CD4-positive, alpha-beta T cell treated with Interleukin-10 for 1 hour (primary cell): Measurements from ENCODE around the gene ABI3BP.
"Not testable (repeated sequence)": the region's sequence is repeated elsewhere in the genome, so short reads cannot be mapped to it uniquely, and the experiment has no call there.

Experiments
- DNase-seq: peaks from one replicate; pipeline ENCODE4 v3.0.0-alpha.2; 2020

ABI3BP gene, protein sequence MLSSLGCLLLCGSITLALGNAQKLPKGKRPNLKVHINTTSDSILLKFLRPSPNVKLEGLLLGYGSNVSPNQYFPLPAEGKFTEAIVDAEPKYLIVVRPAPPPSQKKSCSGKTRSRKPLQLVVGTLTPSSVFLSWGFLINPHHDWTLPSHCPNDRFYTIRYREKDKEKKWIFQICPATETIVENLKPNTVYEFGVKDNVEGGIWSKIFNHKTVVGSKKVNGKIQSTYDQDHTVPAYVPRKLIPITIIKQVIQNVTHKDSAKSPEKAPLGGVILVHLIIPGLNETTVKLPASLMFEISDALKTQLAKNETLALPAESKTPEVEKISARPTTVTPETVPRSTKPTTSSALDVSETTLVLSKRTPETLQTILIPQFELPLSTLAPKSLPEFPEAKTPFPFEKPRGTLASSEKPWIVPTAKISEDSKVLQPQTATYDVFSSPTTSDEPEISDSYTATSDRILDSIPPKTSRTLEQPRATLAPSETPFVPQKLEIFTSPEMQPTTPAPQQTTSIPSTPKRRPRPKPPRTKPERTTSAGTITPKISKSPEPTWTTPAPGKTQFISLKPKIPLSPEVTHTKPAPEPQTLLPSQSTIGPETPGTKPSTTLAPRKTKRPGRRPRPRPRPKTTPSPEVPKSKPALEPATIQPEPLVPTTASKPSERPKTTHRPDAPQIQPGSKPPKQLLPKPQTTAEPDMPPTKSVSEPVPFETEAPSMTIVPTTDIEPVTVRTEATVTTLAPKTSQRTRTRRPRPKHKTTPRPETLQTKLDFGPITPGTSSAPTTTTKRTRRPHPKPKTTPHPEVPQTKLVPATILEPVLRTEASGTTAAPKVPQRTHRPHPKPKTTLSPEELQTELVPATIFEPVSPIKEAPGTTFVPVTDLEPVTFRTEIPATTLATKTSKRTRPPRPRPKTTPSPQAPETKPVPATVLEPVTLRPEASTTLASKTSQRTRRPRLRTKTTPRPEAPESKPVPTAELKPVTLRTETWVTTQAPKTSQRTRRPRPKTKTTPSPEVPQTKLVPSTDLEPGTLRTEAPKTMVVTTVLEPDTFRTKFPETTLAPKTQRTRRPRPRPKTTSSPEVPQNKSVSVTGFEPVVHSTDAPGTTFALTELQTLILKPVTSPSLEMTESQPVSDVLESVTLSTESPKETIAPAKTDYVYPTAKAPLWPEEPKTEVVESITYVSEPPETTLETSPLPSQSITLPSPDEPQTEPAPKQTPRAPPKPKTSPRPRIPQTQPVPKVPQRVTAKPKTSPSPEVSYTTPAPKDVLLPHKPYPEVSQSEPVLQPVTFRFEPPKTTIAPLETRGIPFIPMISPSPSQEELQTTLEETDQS (N-terminal part only)

DNA sequence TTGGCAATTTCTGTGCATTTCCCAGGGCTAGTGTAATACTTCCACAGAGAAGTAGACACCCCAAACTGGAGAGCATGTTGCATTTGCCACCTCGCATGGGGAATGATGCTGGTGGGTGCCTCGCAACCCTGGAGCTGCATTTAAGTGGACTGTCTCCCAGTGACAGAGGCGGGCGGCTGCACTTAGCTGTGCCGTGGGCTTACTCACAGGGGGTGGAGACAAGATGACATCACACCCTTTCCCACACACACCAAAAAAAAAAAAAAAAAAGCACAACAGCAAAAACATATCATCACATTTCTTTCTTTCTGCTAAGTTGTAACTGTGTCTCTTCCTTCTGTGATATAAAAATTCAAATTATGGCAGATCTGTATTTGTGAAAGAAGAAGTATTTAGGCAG, at the start of gene ABI3BP:
ABI3BP (minus strand) TSS at position 113 of the 400 bp plus-strand sequence; CDS start at position 76, 37 bp downstream.
- DNase-seq = no peak

- DNase-seq = no peak
Observed at GRCh38 chr3:101039285-101039684, 46.1 kb upstream of the ABI3BP start.

DNA sequence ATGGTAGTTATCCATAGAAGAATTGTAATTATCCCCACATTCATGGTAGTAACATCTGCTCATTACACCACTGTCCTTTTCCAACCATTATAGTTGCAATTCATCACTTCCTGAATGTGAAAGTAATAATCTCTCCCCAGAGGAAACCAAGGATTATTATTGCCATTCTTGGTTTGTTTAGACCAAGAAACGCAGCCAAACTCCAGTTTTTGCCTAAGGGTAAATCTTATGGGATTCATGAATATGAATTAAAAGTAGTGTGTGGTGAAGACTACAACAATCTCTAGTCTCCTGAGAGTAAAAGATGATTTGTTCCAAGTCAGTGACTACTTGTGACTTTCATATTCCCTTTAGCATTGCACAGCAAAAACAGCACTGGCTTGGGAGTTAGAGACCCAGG, 45.7 kb upstream of the ABI3BP start:
- DNase-seq = no peak

DNA sequence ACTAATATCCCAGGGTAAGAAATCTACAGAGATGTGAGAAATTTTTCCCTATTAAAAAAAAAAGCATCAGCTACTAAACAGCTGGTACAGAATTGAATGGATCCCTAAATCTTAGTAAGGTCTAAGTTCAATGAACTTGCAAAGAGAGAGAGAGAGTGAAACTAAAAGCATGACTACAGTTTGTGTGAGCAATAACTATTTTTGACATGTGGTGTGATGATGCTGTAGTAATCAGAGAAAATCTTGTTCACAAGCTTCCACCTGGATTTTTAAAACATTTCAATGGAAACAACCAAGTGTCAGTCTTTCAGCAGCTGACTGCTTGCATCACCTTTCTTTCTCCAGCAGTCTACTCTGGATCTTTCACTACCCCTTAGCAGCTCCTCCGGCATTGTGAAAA, 45.2 kb upstream of the ABI3BP start:
- DNase-seq = no peak

DNA sequence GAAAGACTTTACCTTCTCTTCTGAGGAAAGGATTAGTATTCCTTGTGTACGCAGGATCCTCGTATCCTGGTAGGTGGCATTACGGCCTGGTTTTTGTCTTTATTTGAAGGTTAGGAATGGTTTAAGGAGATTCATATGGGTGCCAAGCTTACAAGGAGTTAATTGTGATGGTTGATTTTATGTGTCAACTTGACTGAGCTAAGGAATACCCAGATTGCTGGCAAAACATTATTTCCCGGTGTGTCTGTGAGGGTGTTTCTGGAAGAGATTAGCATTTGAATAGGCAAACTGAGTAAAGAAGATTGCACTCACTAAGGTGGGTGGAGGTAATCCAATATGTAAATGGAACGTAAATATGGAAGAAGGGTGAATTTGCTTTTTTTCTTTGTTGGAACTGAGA, 44.4 kb upstream of the ABI3BP start:
- no peak for DNase-seq

DNA sequence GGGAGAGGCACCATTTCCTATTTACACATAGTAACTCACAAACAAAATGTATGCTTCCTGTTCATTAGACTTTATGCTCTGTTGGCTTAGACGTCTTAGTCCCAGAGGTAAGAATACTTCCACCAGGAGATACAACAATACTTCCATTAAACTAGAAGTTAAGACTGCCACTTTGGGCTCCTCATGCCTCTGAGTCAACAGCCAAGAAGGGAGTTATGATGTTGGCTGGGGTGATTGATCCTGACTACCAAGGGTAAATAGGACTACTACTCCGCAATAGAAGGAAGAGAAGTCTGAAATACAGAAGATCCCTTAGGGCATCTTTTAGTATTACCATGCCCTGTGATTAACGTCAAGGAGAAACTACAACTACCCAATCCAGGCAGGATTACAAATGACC, 43.5 kb upstream of the ABI3BP start:
- no peak for DNase-seq

DNA sequence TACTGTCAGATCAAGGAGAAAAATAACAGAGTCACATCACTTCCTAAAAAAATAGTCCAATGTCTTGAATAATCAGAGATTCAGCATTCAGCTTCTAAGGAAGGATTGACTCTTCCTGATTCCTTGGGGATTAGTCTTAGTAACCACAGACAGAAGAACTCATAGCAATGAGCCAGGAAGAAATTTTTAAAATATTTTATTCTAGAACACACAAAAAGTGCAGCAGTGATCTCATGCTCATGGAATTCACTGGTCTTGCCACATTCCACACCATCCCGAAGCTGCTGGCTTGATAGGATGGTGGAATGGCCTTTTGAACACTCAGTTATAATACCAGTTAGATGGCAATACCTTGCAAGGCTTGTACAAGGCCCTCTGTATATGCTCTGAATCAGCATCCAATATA, 43.0 kb upstream of the ABI3BP start:
- DNase-seq = no peak

- DNase-seq = no peak
Observed at GRCh38 chr3:101027286-101027685, 34.1 kb upstream of the ABI3BP start.

GRCh38 chr3:101026881-101027280, 33.7 kb upstream of the ABI3BP start:
- no peak for DNase-seq

DNA sequence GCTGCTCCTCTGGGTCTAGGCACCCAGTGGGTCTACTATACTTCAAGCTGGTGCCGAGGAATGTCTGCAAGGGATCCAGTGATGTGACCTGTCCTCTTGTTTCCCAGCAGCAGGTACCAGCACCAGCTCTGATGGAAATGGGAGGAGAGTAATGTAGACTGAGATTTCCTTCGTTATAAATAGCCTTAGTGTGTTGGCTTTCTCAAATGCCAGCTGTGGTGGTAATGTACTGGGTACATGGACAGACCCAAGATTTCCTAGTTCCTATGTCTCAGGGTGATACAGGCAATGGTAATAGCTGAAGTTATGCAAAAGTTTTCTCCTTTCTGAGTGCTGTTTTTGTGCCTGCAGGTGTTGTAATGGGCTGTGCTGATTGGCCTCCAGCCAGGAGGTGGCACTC, 33.0 kb upstream of the ABI3BP start:
- DNase-seq = no peak

DNA sequence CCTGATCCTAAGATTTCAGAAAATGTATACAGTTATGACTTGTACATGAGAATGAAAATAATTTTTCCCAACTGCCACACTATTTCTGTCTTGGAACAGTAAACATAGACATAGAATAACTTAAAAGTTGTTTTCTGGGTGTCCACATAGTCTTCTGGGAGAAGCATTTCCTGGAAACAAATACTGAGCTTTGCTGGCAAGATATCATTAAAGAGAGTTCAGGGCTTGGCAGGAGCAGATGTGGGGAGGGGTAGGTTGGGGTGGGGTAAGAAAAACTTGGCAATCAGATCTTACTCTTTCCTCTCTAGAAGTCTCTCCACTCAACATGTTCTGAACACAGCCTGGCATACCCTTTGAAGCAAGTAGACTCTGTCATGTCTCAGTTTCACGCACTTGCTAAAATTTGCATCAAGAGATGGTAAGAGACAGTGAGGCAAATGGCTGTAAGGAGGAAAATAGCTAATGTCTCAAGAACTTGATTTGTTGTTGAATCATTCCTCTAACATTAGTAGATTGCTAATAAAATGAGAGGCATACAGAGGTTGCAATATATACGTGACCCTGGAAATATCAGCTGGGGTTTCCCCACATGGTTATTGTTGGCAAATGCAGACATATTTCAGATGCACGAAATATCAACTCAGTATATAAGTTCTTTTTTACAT, 27.3 kb upstream of the ABI3BP start:
- DNase-seq = no peak

- no peak for DNase-seq
Observed at GRCh38 chr3:101017017-101017416, 23.8 kb upstream of the ABI3BP start.

DNA sequence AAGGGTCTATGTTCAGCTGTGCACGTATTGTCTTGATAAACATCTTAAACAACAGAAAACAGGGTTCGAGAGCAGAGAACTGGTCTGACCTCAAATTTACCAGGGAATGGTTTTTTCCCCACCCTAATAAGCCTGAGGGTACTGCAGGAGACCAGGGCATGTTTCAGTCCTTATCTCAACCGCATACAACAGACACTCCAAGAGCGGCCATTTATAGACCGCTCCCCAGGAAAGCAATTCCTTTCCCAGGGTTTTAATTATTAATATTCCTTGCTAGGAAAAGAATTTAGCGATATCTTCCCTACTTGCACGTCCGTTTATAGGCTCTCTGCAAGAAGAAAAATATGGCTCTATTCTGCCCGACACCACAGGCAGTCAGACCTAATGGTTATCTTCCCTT, 19.1 kb upstream of the ABI3BP start:
- DNase-seq = not testable (repeated sequence)

DNA sequence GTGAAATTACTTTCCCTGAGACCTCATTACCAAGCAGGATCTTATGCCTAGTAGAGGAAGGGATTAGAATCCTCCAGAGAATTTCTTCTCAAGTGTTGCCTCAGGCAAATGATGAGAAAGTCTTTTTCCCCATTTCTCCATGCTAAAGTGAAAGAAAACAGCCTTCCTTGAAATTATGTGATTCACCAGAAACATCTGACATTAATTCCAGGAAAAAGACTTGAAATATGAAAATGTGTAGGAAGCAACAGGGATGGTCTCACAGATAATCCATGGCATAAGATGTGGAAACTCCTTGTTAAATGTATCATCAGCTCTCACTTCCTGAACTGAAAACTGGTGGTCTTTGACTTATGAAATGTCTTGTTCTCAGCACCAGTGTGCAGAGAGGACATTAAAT, 17.9 kb upstream of the ABI3BP start:
- DNase-seq = no peak

DNA sequence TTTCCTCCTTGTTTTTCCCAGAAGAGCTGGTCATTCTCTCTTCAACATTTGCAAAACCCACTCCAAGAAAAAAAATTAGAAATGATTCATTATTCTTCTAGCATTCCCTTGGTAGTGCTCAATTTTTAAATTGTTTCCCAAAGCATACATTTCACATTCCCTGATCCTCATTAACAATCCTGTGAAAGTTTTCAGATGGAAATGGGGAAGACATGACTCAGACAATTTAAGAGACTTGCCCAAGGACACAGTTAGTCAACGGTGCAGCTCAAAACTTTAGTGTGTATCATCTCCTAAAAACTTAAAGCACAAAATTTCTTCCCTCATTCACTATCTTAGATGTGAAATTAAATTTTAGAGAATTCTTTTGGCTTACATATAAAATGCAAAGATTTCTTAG, 17.1 kb upstream of the ABI3BP start:
- no peak for DNase-seq

- no peak for DNase-seq
Observed at GRCh38 chr3:101009386-101009785, 16.2 kb upstream of the ABI3BP start.

DNA sequence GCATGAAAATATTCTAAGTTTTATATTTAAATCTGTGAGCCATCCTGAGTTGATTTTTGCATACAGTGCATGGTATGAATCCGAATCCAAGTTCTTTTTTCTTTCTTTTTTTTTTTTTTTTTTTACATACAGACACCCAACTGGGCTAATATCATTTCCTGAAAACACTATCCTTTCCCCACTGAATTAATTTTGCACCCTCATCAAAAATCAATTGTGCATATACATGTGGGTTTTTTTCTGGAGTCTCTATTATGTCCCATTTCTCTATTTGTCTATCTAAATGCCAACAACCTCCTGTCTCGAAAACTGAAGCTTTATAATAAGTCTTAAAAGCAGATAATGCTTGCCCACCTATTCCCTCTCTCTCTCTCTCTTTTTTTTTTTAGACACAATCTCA, 5.9 kb upstream of the ABI3BP start:
- no peak for DNase-seq

DNA sequence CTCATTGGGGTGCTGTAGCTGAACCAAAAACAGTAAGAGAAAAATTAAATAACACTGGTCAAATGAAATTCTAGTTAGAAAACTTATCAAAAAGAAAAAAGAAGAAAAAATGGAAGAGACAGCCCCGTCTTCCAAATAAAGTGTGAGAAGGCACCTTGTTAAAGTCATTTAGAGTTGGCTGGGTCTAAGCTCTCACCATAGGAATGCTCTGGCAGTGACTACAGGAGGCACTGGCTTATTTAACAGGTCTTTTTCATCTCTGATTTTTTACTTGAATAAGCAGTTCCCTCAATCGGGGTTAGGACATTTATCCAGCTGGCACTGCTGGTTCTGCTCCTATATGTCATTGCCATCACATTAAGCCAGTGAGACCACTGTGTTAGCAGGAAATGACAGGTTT, 1.6 kb upstream of the ABI3BP start:
- no peak for DNase-seq

DNA sequence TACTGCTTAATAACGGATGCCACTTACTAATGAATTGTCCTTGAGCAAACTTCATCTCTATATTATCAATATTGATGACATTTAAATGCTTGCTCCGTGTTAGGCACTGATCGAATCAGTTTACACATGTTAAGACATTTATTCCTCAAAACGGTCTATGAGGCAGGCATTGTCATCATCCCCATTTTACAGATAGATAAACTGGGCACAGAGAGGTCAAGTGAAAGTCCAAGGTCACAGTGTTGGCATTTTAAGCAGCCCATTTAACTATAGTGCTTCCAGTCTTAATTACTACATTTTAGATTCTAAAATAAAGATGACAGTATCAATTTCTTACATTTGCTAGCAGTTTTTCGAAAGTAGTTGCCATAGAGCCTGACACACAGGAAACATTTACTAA, 966 bp upstream of the ABI3BP start:
- DNase-seq = no peak

DNA sequence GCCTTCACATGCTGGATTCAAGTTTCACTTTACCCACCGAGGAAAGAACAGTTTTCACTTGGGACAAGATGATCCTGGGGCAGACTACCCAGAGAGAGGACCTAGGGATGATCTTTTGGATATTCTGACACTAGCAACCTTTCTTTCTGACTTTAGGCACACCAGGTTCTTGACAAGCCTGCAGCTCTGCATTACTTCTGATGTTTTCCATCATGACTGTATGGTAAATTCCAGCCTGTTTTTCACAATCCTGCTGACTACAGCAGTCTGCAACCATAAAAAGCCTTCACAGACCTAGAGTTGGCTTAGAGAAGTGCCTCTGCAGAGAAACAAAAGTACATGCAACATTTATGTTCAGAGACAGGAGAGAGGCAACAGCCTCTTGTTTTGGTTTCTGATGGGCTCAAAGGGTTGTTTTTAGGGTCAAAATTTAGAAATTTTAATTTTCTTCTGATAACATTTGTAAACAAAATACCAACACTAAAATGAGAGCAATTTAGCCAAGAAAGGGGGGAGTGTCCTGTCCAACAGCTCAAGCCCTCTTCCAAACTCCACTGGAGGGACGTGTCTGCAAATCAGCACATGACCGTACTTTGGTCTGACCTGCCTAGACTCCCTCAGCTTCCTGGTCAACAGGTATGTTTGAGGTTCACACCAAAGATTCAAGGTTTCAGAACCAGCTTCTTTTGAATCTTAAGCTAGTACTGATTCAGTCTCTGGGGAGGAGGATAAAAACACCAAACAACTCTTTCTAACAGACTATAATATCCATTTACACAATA, 799 bp downstream of the ABI3BP start:
- DNase-seq = no peak

DNA sequence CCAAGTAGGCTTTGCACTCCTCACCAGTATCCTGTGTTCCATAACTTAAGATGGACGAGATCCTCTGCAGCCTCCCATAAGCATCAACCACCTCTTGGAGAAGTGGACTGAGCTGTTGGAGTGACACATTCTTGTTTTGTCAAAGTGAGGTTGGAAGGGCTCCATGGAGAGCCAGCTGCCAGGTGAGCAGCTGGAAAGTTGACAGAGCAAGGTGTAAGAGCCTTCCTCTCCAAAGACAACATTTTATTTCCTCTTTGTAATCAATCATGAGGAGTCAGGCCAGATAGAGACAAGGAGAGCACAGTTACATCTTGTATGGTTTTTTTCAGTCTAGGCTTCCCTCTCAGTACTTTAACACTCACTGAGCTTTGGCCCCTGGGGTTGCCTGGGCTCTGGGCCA, 5.1 kb downstream of the ABI3BP start:
- no peak for DNase-seq

- DNase-seq = no peak
Observed at GRCh38 chr3:100984308-100984707, 8.9 kb downstream of the ABI3BP start.
